ENCODE data around the gene INAFM2. TPM values are rescaled to one million over a fixed set of nuclear protein-coding genes. Genes with fewer than 3 reads are reported as not detected.

INAFM2 gene
- total RNA-seq, 2 experiments from 2014 or later: 13.5 to 15.5 TPM

GRCh38 chr15:40364251-40364650, 40.8 kb downstream of the INAFM2 start:
- no peak overlapping the region for H3K4me3 Mint-ChIP-seq
- no peaks in the 10 kb centered on the region for H3K9me3 Mint-ChIP-seq
- no peaks in the 10 kb centered on the region for H3K36me3 Mint-ChIP-seq
- no peak overlapping the region for H3K27ac Mint-ChIP-seq
- H3K4me1 Mint-ChIP-seq: peaks cover 13% of the 10 kb centered on the region
- DNase-seq: no peak
- no peaks in the 10 kb centered on the region for H3K27me3 Mint-ChIP-seq

- no peaks in the 10 kb centered on the region for H3K9me3 Mint-ChIP-seq
- H3K4me1 Mint-ChIP-seq: peaks cover 13% of the 10 kb centered on the region
- no peak overlapping the region for H3K27ac Mint-ChIP-seq
- no peaks in the 10 kb centered on the region for H3K36me3 Mint-ChIP-seq
- no peaks in the 10 kb centered on the region for H3K27me3 Mint-ChIP-seq
- H3K4me3 Mint-ChIP-seq: no peak overlapping the region
- no peak for DNase-seq
These were observed 41.5 kb downstream of the INAFM2 start for GRCh38 chr15:40365016-40365415.

DNA sequence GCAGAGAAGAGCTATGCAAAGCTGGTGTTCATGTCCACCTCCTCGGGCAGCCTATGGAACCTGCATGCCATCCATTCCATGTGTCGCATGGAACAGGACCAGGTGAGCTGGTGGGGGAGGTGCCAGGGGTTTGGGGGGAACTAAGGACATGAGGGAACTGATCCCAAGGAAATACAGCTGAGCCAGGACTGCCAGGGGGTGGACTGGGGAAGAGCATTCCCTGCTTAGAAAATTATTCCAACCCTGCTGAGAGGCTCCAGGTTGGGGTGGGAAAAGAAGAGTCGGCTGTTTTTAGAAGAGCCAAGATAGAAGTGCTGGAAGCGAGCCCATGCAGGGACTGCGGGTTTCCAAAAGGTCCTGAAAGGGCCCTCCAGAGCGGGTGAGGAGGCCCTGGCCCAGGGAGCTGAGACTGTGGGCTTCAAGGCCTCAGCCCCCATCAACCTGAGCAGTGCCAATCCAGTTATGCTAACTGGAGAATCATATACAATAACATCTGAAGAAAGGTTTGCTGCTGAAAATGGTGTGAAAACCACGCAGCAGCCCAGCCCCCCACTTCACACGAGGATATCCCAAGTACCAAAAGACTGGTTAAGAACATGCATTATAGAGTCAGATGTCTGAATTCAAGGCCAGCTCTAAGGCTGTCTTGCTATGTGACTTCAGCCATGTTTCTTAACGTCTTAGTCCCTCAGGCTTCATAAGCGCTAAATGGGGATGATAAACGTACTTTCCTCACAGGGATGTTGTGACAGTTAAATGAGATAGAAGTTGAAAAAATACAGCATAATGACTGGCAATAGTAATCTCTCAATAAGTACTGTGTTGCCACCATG, 42.3 kb downstream of the INAFM2 start:
- Mint-ChIP-seq H3K4me3 (no peak overlapping the region), H3K36me3 (no peaks in the 10 kb centered on the region), H3K4me1 (peaks cover 13% of the 10 kb centered on the region), H3K27ac (no peak overlapping the region), H3K9me3 (no peaks in the 10 kb centered on the region), H3K27me3 (no peaks in the 10 kb centered on the region)
- no peak for DNase-seq

- Mint-ChIP-seq H3K9me3 (no peaks in the 10 kb centered on the region), H3K4me3 (peak overlapping the region; percentile 76), H3K27ac (no peak overlapping the region), H3K4me1 (peaks cover 13% of the 10 kb centered on the region), H3K36me3 (no peaks in the 10 kb centered on the region), H3K27me3 (no peaks in the 10 kb centered on the region)
- DNase-seq: no peak
These were observed 43.2 kb downstream of the INAFM2 start for GRCh38 chr15:40366457-40367370.

DNA sequence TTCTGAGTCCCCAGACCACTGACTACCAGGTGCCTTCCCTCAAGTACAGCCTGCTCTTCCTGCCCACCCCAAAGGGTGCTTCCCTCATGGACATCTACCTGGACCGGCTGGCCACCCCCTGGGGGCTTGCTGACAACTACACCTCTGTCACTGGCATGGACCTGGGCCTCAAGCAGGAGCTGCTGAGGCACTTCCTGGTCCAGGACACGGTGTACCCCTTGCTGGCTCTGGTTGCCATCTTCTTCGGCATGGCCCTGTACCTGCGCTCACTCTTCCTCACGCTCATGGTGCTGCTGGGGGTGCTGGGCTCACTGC, 43.8 kb downstream of the INAFM2 start:
- peaks cover 13% of the 10 kb centered on the region for H3K4me1 Mint-ChIP-seq
- no peaks in the 10 kb centered on the region for H3K36me3 Mint-ChIP-seq
- H3K9me3 Mint-ChIP-seq: no peaks in the 10 kb centered on the region

DNA sequence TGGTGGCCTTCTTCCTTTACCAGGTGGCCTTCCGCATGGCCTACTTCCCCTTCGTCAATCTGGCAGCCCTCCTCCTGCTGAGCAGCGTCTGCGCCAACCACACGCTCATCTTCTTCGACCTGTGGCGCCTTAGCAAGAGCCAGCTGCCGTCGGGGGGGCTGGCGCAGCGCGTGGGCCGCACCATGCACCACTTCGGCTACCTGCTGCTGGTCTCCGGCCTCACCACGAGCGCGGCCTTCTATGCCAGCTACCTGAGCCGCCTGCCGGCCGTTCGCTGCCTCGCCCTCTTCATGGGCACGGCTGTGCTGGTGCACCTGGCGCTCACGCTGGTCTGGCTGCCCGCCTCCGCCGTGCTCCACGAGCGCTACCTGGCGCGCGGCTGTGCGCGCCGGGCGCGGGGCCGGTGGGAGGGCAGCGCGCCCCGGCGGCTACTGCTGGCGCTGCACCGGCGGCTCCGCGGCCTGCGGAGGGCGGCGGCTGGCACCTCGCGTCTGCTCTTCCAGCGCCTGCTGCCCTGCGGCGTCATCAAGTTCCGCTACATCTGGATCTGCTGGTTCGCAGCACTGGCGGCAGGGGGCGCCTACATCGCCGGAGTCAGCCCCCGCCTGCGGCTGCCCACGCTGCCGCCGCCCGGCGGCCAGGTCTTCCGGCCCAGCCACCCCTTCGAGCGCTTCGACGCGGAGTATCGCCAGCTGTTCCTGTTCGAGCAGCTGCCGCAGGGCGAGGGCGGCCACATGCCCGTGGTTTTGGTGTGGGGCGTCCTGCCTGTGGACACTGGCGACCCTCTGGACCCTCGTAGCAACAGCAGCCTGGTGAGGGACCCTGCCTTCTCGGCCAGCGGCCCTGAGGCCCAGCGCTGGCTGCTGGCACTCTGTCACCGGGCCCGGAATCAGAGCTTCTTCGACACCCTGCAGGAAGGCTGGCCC, 44.5 kb downstream of the INAFM2 start:
- Mint-ChIP-seq H3K27ac (peak overlapping the region; percentile 43), H3K4me1 (peaks cover 13% of the 10 kb centered on the region), H3K4me3 (peak overlapping the region; percentile 76)

More for the DNA sequence above, 43.8 kb downstream of the INAFM2 start:
- Mint-ChIP-seq H3K27me3 (no peaks in the 10 kb centered on the region), H3K27ac (peak overlapping the region; percentile 43), H3K4me3 (peak overlapping the region; percentile 76)
- no peak for DNase-seq

DNA sequence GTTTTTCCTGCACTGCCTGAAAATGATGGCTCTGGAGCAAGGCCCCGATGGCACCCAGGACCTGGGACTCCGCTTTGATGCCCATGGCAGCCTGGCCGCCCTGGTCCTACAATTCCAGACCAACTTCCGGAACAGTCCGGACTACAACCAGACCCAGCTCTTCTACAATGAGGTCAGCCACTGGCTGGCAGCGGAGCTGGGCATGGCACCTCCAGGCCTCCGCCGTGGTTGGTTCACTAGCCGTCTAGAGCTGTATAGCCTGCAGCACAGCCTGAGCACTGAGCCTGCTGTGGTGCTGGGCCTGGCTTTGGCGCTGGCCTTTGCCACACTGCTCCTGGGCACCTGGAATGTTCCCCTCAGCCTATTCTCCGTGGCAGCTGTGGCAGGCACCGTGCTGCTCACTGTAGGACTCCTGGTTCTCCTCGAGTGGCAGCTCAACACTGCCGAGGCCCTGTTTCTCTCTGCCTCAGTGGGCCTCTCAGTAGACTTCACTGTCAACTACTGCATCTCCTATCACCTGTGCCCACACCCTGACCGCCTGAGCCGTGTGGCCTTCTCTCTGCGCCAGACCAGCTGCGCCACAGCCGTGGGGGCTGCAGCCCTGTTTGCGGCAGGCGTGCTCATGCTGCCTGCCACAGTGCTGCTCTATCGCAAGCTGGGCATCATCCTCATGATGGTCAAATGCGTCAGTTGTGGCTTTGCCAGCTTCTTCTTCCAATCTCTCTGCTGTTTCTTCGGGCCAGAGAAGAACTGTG, 45.4 kb downstream of the INAFM2 start:
- DNase-seq: no peak
- no peaks in the 10 kb centered on the region for H3K36me3 Mint-ChIP-seq
- peaks cover 13% of the 10 kb centered on the region for H3K4me1 Mint-ChIP-seq
- no peak overlapping the region for H3K4me3 Mint-ChIP-seq
- H3K27me3 Mint-ChIP-seq: no peaks in the 10 kb centered on the region
- H3K27ac Mint-ChIP-seq: no peak overlapping the region
- no peaks in the 10 kb centered on the region for H3K9me3 Mint-ChIP-seq

More for the DNA sequence above, 44.5 kb downstream of the INAFM2 start:
- Mint-ChIP-seq H3K27me3 (no peaks in the 10 kb centered on the region), H3K36me3 (no peaks in the 10 kb centered on the region), H3K9me3 (no peaks in the 10 kb centered on the region)
- peak; percentile 92 for DNase-seq

- Mint-ChIP-seq H3K27ac (no peak overlapping the region), H3K36me3 (no peaks in the 10 kb centered on the region), H3K9me3 (no peaks in the 10 kb centered on the region), H3K4me1 (peaks cover 13% of the 10 kb centered on the region), H3K4me3 (no peak overlapping the region), H3K27me3 (no peaks in the 10 kb centered on the region)
- DNase-seq: no peak
These were observed 46.0 kb downstream of the INAFM2 start for GRCh38 chr15:40369474-40369869.

DNA sequence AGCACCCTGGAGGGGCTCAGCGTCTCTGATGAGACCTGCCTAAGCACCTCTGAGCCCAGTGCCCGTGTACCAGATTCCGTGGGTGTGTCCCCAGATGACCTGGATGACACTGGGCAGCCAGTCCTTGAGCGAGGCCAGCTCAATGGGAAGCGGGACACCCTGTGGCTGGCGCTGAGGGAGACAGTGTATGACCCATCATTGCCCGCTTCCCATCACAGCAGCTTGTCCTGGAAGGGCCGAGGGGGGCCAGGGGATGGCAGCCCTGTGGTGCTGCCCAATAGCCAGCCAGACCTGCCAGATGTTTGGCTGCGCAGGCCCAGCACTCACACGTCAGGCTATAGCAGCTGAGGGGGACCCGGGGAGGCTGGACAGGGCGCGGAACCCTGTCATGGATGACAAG, 46.5 kb downstream of the INAFM2 start:
- Mint-ChIP-seq H3K27me3 (no peaks in the 10 kb centered on the region), H3K4me1 (peaks cover 13% of the 10 kb centered on the region), H3K36me3 (no peaks in the 10 kb centered on the region), H3K4me3 (no peak overlapping the region), H3K27ac (no peak overlapping the region), H3K9me3 (no peaks in the 10 kb centered on the region)
- no peak for DNase-seq

- H3K9me3 Mint-ChIP-seq: no peaks in the 10 kb centered on the region
- H3K27me3 Mint-ChIP-seq: no peaks in the 10 kb centered on the region
- no peak for DNase-seq
- peaks cover 4% of the 10 kb centered on the region for H3K4me1 Mint-ChIP-seq
- H3K27ac Mint-ChIP-seq: no peak overlapping the region
- H3K36me3 Mint-ChIP-seq: no peaks in the 10 kb centered on the region
- no peak overlapping the region for H3K4me3 Mint-ChIP-seq
These were observed 49.5 kb downstream of the INAFM2 start for GRCh38 chr15:40372981-40373380.

Other genes starting within 250 kb of the INAFM2 start
- gene BMF, start 214.8 kb upstream of the INAFM2 start, total RNA-seq: 1 to 10 TPM; 5.1 to 5.4 TPM
- gene BUB1B, start 162.6 kb upstream of the INAFM2 start, total RNA-seq: 10 to 100 TPM; 62.3 to 70.6 TPM
- gene PAK6, start 84.6 kb upstream of the INAFM2 start, total RNA-seq: under 1 TPM; 0.18 to 0.35 TPM
- not detected for gene ANKRD63, start 40.6 kb upstream of the INAFM2 start, total RNA-seq
- 10 to 100 TPM; 40.8 to 43.6 TPM for gene PLCB2, start 15.8 kb upstream of the INAFM2 start, total RNA-seq
- gene CCDC9B, start 17.2 kb downstream of the INAFM2 start, total RNA-seq: under 1 TPM; 0.24 to 0.62 TPM
- not detected for gene PHGR1, start 27.3 kb downstream of the INAFM2 start, total RNA-seq
- gene DISP2, start 34.5 kb downstream of the INAFM2 start, total RNA-seq: under 1 TPM; 0.08 to 0.14 TPM
- 10 to 100 TPM; 54.3 to 56.3 TPM for gene KNSTRN, start 59.0 kb downstream of the INAFM2 start, total RNA-seq
- 10 to 100 TPM; 64.9 to 68.6 TPM for gene IVD, start 82.1 kb downstream of the INAFM2 start, total RNA-seq
- gene BAHD1, start 117.3 kb downstream of the INAFM2 start, total RNA-seq: 10 to 100 TPM; 18.0 to 18.7 TPM
- gene CHST14, start 147.3 kb downstream of the INAFM2 start, total RNA-seq: 1 to 10 TPM; 5.7 to 7.1 TPM
- 10 to 100 TPM; 21.3 to 27.3 TPM for gene CCDC32, start 241.3 kb downstream of the INAFM2 start, total RNA-seq
- 10 to 100 TPM; 22.9 to 26.1 TPM for gene RPUSD2, start 245.6 kb downstream of the INAFM2 start, total RNA-seq